OCI-LY7 (cell line): ENCODE data around the gene GAS7. TPM values are rescaled to one million over a fixed set of nuclear protein-coding genes. Genes with fewer than 3 reads are reported as not detected.

Experiments used
- BruUV-seq: library from RNA; stranded (reverse); fragments of 400-500 nt; replicated peaks from 2 replicates; lab custom pipeline; 2021; lab: Mats Ljungman, UMichigan
- CTCF ChIA-PET: fragments of 300-600 bp; sonication (Branson Sonifier 250); formaldehyde crosslinking; loops from one replicate; lab custom pipeline; 2022; ENCODE audit warnings: antibody characterized with exemption; ENCODE audit not compliant: unreplicated experiment; lab: Charles Lee
- POLR2A ChIA-PET: fragments of 300-600 bp; sonication (Branson Sonifier 250); formaldehyde crosslinking; loops from one replicate; lab custom pipeline; 2022; ENCODE audit warnings: antibody characterized with exemption; lab: Charles Lee
- DNase-seq: peaks from one replicate; pipeline ENCODE4 v3.0.0-alpha.2; 2015; ENCODE audit warnings: low spot score
- H2AFZ ChIP-seq: fragments of 200-600 bp; sonication (generic), shearing (Covaris generic); 2 replicates; pipeline ENCODE4 v1.6.1; 2014; ENCODE audit warnings: mild to moderate bottlenecking, antibody characterized with exemption, low read length, moderate library complexity
- H3K27ac ChIP-seq: fragments of 200-600 bp; sonication (generic); 2 replicates; pipeline ENCODE4 v1.5.1; 2014; ENCODE audit warnings: mixed run types, low read depth, mild to moderate bottlenecking, moderate library complexity, low read length, inconsistent platforms; ENCODE audit not compliant: poor library complexity, severe bottlenecking
- H3K36me3 ChIP-seq: fragments of 200-600 bp; sonication (generic); 2 replicates; pipeline ENCODE4 v1.6.1; 2014; ENCODE audit warnings: mild to moderate bottlenecking, antibody characterized with exemption, low read length, moderate library complexity, mixed read lengths; ENCODE audit not compliant: insufficient read depth
- H3K4me1 ChIP-seq: fragments of 200-600 bp; sonication (generic); 2 replicates; pipeline ENCODE4 v1.5.1; 2014; ENCODE audit warnings: mild to moderate bottlenecking, low read length; ENCODE audit not compliant: insufficient read depth, poor library complexity, severe bottlenecking
- H3K4me2 ChIP-seq: fragments of 200-600 bp; sonication (generic); 2 replicates; pipeline ENCODE4 v1.6.1; 2014; ENCODE audit warnings: mild to moderate bottlenecking, low read length
- H3K4me3 ChIP-seq: fragments of 200-600 bp; sonication (generic); 2 replicates; pipeline ENCODE4 v1.5.1; 2014; ENCODE audit warnings: mild to moderate bottlenecking, low read depth, low read length; ENCODE audit not compliant: poor library complexity, severe bottlenecking
- H3K79me2 ChIP-seq: fragments of 200-600 bp; sonication (generic); 2 replicates; pipeline ENCODE4 v1.6.1; 2016; ENCODE audit warnings: low read depth, mild to moderate bottlenecking, low read length, moderate library complexity, mixed read lengths; ENCODE audit not compliant: insufficient read depth
- H3K9me2 ChIP-seq: fragments of 200-600 bp; sonication (generic); 2 replicates; pipeline ENCODE4 v1.6.1; 2016; ENCODE audit warnings: mild to moderate bottlenecking, low read length, mixed read lengths; ENCODE audit not compliant: insufficient read depth
- H3K9me3 ChIP-seq: fragments of 200-600 bp; sonication (generic); 2 replicates; pipeline ENCODE4 v1.6.1; 2014; ENCODE audit warnings: mild to moderate bottlenecking, mixed run types, low read length, mixed read lengths
- H4K20me1 ChIP-seq: fragments of 200-600 bp; sonication (generic); 2 replicates; pipeline ENCODE4 v1.6.1; 2014; ENCODE audit warnings: mild to moderate bottlenecking, antibody characterized with exemption, low read length, moderate library complexity, mixed read lengths; ENCODE audit not compliant: insufficient read depth
- CTCF ChIP-seq: fragments of 200-600 bp; sonication (generic); conservative IDR thresholded peaks from 2 replicates; pipeline ENCODE4 v1.5.1; 2014; ENCODE audit warnings: mild to moderate bottlenecking, antibody characterized with exemption, low read length, moderate library complexity, mixed read lengths
- EZH2phosphoT487 ChIP-seq: fragments of 200-600 bp; sonication (generic); IDR thresholded peaks from 2 replicates; pipeline ENCODE4 v1.6.1; 2018; ENCODE audit warnings: low read depth, borderline replicate concordance, mild to moderate bottlenecking, mixed run types, antibody characterized with exemption, low read length, moderate library complexity, mixed read lengths
- intact Hi-C: fragments of 100-400 bp; cut with micrococcal nuclease; formaldehyde crosslinking; loops from one replicate; pipeline ENCODE4 v1.10.0; 2022; ENCODE audit not compliant: unreplicated experiment
- total RNA-seq, 2 experiments: library from RNA; depleted of rRNA in 1 of 2; stranded (reverse); fragments of >200 nt in 1 of 2; shearing (Covaris generic) in 1 of 2; gene quantifications; 2 replicates each; pipeline ENCODE4 v1.2.3, GENCODE V29; 2014 to 2022

Gene GAS7
- total RNA-seq, 2 experiments from 2014 or later, result 1.5 TPM; not detected in 1

- TF ChIP-seq EZH2phosphoT487 (no peak), CTCF (no peak)
- Histone ChIP-seq H3K9me3 (no peaks in the 10 kb centered on the region), H3K79me2 (no peaks in the 10 kb centered on the region), H3K4me3 (no peak overlapping the region), H4K20me1 (no peaks in the 10 kb centered on the region), H3K36me3 (no peaks in the 10 kb centered on the region), H3K4me1 (no peaks in the 10 kb centered on the region), H3K27ac (no peak overlapping the region), H3K4me2 (no peak overlapping the region), H3K9me2 (no peaks in the 10 kb centered on the region), H2AFZ (no peak overlapping the region)
- ChIA-PET POLR2A (no interaction called here), CTCF (no interaction called here)
- no peak for DNase-seq
- no TSS peak for BruUV-seq
- intact Hi-C loops, result no loop called here
These were observed 72.7 kb downstream of the GAS7 start for GRCh38 chr17:10125531-10126275.

- no peak overlapping the region for H3K27ac ChIP-seq
- no peak overlapping the region for H2AFZ ChIP-seq
- TF ChIP-seq CTCF (no peak), EZH2phosphoT487 (no peak)
- CTCF ChIA-PET, result no interaction called here
- H3K9me3 ChIP-seq, result no peaks in the 10 kb centered on the region
- H4K20me1 ChIP-seq, result no peaks in the 10 kb centered on the region
- H3K36me3 ChIP-seq, result no peaks in the 10 kb centered on the region
- no peaks in the 10 kb centered on the region for H3K79me2 ChIP-seq
- BruUV-seq, result no TSS peak
- POLR2A ChIA-PET, result no interaction called here
- H3K9me2 ChIP-seq, result no peaks in the 10 kb centered on the region
- H3K4me2 ChIP-seq, result no peak overlapping the region
- intact Hi-C loops, result no loop called here
- no peak overlapping the region for H3K4me3 ChIP-seq
- no peaks in the 10 kb centered on the region for H3K4me1 ChIP-seq
- no peak for DNase-seq
These were observed 75.3 kb downstream of the GAS7 start for GRCh38 chr17:10123093-10123492.

- Histone ChIP-seq H3K27ac (no peak overlapping the region), H3K4me2 (no peak overlapping the region), H3K9me2 (no peaks in the 10 kb centered on the region), H4K20me1 (no peaks in the 10 kb centered on the region), H2AFZ (no peak overlapping the region), H3K9me3 (no peaks in the 10 kb centered on the region), H3K4me3 (no peak overlapping the region), H3K79me2 (no peaks in the 10 kb centered on the region), H3K4me1 (no peaks in the 10 kb centered on the region), H3K36me3 (no peaks in the 10 kb centered on the region)
- ChIA-PET POLR2A (no interaction called here), CTCF (no interaction called here)
- no peak for DNase-seq
- BruUV-seq, result no TSS peak
- no peak for TF ChIP-seq CTCF
- intact Hi-C loops, result no loop called here
These were observed 76.3 kb downstream of the GAS7 start for GRCh38 chr17:10121971-10122707.
